ENCODE data around the gene EGFL7. TPM values are rescaled to one million over a fixed set of nuclear protein-coding genes. Genes with fewer than 3 reads are reported as not detected.

The EGFL7 gene
- total RNA-seq, 1 donor from 2014 or later, result 917 TPM

DNA sequence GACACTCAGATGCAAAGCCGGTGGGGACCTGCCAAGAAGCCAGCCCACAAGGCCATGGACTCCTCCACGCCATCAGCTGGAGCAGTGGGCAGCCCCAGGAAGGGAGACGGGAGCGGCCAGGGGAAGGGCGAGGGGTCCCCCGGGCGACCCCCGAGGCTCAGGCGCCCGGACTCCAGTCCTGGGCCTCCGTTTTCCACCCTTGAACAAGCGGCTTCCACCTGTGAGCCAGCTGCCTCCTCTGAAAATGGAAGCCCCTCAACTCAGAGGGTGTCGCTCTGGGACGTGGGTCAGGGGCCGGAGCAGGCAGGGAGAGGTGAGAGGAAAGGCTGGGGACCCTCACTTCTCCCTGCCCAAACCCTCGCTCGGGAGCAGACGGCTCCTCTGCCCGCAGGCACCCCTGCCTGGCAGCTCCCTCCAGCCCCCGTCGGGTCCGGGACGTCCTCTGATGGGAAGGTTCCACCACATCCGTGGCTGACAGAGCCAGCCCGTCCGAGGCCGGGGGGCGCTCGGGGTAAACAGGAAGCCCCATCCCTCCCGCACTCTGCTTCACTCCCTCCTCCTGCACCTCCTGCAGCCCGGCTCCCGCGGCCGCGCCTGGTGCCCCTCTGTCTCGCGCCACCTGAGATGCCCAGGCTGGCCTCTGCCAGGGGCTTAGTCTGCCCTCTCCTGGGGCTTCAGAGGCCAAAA lies 3.7 kb upstream of the EGFL7 start:
- DNase-seq (ENCODE audit: extremely low read depth, low read depth, low spot score), result no peak

DNA sequence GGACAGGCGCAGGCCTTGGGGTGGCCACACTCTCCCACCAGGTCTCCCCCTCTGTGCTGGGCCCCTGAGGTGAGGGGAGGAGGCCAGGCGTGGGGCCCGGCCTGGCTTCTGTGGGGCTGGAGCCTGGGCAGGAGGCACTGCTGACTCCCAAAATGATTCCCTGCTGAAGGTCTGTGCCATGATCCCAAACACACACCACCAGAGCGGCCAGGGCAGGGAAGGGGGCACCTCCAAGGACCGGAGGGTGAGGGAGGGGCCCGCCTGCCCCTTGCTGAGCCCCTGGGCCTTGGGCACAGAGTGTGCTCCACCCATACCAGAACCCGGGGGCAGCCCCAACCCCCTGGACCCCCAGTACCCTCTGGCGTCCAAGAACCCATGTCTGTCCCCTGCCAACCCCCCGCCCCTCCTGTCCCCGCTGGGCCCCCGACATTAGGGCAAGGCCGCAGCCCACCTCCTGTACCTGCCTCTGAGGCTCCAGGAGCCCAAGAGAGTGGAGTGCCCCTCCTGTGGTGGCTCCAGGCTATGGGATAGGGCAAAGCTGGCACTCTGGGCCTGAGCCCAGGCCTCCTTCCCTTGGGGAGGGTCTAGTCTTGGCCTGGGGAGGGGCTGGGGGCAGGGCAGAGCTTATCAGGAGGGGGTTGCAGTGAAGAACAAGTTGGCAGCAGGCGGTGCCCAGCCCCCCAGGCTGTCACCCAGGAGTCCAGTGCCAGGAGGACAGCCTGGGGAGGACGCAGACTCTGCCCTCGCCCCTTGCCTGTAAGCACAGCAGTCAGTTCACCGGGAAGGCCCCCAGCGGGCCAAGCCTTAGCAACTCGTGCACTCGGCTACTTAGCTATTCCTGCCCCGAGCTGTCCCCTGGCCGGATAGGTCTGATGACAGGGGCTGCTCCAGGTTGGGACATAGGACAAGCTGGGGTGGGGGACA lies 2.6 kb upstream of the EGFL7 start:
- no peak for DNase-seq (ENCODE audit: extremely low read depth, low read depth, low spot score)

DNA sequence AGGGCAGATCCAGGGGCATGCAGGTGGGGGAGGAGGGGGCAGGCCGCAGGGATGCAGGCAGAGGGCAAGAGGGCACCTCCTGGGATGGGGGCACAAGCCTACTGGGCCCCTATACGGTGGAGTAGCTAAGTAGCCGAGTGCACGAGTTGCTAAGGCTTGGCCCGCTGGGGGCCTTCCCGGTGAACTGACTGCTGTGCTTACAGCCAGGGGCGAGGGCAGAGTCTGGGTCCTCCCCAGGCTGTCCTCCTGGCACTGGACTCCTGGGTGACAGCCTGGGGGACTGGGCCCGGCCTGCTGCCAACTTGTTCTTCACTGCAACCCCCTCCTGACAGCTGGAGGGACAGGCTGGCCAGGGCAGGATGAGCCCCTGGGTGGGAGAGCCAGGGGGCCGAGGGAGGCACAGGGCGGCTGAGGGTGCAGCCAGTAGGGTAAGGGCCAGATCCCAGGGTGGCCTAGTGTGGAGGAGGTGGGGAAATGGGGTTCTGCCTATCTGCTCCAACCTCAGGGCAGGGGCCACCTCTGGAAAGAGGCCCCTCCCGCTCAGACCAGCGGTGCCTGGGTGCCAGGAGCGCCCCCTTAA lies 1.7 kb upstream of the EGFL7 start:
- no peak for DNase-seq (ENCODE audit: extremely low read depth, low read depth, low spot score)

DNA sequence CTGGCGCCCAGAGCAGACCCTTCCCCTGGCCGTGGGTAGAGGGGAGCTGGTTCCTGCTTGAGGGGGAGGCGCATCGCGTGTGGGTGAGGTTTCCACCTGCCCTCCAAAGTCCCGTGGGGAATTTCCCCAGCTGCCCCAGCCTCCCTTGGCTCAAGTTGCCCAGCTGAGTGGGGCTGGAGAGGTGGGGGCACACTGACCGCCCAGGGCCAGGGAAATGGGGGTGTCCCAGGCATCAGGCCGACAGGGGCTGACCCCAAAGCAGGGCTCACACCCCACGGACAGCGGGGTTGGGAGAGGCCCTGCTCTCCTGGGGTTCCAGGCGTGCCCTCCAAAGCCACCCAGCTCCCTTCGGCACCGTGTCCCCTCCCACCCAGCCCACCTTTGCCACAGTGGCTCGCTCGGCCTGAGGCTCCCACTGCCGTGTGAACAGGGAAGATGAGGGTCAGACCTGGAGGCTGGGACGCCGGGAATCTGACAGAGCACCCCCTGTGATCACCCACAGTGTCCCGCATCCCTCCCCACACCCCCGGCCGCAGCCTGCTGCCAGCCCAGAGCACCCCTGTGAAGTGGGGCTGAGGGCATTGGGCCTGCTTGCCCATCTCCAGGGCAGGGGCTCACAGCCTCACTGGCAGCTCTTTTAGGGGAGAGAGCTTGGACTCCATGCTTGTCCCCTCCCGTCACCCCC lies 933 bp upstream of the EGFL7 start:
- DNase-seq (ENCODE audit: extremely low read depth, low read depth, low spot score), result no peak

DNA sequence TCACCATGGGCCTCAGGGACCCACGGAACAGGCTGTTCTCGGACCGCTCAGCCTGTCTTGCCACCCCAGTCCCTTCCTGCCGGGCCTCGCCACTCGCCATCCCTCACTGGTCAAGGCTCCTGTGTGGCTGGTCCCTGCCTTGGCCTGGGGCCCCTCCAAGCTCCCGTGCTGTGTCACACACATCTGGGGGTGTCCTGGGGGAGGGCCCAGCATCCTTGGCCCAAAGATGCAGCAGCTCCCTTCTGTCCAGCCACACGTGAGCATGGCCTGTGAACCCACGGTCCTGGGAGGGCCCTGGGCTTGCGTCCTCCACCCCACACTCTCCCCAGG lies 425 bp upstream of the EGFL7 start:
- DNase-seq (ENCODE audit: extremely low read depth, low read depth, low spot score), result no peak

DNA sequence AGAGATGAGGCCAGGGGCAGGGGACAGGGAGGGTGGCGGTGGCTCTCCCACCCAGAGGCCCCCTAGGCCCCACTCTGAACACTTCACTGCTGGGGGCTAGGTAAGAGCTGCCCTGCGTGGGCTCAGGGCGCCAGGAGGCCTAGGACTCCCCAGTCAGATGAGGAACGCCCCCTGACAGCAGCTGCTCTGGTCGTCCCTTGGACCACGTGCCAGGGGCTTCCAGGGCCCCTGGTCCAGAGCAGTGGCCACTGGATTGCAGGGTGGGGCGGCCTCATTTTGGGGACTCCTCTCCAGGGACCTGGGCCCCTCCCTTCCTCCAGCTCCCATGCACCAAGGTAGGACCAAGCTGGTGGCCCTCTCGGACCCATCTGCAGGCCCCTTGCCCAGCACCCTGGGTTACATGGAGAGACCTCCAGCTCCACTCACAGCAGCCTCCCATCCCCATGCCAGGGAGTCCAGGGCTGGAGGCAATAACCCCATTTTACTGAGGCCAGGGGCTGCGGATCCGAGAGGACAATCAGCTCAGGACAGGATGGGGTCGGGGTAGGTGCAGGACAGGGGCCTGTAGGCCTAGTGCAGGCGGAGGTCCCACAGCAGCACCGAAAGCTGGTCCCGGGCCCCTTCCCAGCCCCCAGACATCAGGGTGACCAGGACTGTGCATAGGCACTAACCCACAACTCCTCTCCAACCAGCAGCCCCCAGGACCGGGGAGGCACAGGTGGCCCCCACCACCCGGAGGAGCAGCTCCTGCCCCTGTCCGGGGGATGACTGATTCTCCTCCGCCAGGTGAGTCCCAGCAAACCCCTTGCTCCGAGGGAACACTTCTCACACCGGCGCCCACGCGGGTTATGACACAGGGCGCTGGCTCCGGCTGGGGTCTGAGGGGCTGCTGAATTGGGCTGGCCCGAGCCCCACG lies 1.5 kb downstream of the EGFL7 start:
- no peak for DNase-seq (ENCODE audit: extremely low read depth, low read depth, low spot score)

DNA sequence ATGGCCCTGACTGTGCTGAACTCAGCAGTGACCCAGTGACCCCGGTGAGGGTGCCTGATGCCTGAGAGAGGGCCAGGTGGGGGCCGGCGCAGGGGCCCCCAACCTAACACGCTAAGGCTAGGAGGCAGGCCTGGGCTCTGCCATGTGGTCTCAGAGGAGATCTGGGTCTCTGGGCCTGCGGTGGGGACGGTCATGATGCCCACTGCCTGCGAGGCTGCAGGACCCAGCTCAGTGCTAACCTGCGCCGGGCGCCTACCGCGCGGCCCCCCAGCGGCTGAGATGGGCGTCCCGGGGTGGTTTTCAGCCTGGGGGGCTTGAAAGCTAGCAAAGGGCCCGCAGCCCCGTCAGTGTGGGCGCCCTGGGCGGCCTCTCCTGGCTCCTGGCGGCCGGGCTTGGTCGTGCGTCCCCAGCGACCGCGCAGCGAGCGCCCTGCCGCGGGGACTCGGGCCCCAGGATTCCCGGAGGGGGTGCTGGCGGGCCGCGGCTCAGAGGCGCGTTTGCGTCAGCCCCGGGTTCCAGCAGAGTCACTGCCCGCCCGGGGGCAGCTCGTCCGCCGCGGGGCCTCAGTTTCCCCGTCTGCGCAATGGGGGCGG lies 2.5 kb downstream of the EGFL7 start:
- DNase-seq (ENCODE audit: extremely low read depth, low read depth, low spot score), result no peak

DNA sequence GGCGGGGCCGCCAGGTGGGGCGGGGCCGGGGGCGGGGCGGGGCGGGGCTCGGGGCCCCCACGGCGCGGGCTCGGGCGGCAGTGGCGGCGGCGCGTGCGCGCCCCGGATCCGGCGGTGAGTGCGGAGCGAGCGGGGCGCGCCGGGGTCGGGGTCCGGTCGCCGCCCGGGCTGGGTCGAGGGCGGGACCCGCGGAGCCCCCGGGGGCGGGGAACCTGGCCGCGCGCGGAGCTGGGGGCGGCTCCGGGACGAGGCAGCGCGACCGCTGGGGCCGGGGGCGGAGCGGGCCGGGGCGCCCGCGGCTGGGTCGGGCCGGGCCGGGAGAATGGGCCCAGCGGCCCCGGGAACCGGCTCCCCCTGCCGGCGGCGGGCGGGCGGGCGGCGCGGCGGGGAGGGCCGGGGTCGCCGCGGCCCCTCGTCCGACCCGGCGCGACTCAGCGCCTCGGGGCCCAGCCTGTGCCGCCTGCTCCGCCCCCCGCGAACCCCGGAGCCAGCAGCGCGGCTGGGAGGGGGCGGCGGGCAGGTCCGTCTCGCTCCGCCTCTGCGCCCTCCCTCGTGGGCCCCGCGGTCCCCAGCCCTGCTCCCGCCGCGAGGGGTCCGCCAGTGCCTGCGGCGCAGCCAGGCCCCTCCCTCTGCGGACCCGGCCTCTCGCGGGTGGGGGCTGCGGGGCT lies 3.1 kb downstream of the EGFL7 start:
- no peak for DNase-seq (ENCODE audit: extremely low read depth, low read depth, low spot score)

DNA sequence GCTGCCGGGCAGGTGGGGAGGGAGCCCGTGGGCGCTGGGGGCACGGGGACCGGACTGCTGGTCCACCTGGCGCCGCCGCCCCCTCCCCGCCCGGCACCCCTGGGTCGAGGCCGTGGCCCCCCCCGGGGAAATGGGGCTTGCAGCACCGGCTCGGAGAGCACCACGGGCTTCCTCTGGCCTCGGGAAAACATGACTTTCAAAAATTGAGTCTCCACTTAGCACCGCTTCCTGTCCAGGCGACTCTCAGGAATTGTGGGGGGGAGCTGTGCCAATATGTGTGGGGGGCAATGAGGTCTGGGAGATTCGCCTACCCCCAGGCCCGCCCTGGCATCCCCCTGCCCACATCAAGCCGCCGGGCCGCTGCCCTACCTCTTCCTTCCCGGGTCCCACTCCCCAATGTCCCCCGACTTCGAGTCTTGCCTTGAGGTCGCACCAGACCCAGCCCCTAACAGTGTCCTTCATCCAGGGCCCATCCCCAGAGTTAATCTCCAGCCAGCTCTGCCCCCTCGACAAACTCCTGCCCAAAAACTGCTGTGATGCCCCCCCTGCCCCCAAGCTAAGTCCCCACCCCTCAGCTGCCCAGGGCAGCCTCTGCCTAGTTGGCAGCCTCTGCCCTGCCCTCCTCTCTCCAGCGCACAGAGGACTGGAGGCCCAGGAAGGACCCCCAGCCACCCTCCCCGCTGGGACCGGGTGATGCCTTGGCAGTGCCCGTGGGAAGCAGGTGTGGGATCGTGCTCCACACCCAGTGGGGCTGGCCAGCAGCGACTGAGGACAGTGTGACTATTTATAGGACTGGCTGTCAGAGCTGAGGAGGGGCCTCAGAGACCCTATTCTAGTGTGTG lies 3.9 kb downstream of the EGFL7 start:
- DNase-seq (ENCODE audit: extremely low read depth, low read depth, low spot score), result no peak

DNA sequence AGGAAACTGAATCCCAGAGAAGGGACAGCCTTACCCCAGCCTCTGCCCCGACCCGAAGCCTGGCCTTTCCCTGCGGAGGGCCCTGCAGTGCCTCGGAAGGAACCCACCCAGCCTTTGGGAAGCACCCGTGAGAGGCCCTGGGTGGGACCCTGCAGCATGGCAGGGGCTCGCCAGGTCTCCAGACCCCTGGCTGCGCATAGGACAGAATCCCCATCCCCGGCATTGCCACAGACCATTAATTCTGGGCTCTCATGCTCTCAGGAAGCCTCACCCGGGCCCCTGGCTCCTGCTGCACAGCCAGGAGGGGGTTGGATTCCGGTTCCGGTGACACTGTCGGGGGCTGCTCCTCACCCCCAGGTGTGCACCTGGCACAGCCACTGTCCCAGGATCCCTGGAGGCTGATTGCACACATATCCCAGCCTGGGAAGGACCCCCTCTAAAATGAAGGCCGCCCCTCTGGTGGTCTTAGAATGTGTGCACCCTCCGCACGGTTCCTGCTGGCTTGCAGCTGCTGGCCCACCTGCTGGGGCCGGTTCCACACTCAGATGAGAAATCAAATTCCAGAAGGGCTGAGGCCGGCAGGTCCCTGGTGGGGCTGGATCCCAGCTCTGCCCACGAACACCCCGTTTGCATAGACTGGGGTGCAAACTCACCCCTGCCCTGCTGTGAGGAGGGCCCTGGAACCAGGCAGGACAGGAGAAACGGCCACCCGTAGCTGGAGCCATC lies 4.7 kb downstream of the EGFL7 start:
- DNase-seq (ENCODE audit: extremely low read depth, low read depth, low spot score), result no peak

DNA sequence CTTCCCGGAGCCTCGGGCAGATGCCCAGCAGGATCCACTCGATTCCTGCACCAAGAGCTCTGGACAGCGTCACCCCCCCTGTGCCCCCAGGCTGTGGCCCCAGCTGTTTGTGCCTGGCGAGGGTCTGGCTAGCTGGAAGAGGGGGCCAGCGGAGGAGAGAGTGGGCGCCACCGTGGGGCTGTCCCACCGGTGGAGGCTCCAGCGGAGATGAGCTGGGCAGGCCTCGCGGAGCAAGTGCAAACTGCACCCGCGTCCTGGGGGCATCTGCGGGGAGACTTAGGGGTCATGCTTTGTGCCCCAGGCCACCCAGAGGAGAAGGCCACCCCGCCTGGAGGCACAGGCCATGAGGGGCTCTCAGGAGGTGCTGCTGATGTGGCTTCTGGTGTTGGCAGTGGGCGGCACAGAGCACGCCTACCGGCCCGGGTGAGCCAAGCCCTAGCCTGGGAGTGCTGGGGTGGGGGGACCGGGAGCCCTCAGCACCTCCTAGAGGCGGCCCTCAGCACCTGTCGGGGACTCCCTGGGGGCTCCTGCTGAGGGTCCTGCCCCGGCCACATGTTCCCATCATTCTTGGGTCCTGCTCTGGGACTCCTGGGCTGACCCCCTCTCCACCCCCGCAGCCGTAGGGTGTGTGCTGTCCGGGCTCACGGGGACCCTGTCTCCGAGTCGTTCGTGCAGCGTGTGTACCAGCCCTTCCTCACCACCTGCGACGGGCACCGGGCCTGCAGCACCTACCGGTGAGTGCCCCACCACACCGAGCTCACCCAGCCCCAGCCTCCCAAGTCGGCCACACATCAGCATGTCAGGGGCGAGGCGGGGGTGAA lies 5.4 kb downstream of the EGFL7 start:
- DNase-seq (ENCODE audit: extremely low read depth, low read depth, low spot score), result no peak

DNA sequence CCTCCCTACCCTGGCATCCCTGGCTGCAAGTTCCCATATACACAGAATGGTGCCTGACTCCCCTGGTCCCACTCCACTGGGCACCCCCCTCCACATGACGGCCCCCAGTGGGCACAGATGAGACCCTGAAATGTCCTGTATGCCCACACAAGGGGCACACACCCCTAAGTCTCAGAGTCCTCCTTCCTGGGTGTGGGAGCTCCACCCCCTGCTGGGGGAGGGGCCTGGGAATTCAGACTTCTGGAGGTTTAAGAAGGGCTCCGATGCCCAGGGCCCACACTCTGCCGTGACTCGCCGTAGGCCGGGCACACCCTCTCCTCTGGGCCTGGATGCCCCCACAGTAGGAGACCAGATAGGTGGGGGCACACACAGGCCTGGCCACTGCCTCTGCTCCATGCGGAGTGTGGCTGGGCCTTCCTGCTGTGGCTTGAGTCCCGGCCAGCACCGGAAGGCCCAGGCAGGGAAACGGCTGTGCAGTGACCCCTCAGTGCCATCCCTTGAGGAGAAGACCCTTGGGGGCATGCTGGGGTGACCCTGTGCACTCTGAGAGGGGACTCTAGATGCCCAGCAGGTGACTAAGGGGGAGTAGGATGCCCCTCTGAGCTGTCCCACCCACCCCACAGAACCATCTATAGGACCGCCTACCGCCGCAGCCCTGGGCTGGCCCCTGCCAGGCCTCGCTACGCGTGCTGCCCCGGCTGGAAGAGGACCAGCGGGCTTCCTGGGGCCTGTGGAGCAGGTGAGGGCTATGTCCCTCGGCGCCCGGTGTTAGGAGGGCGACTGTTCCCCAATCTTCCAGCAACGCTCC lies 6.5 kb downstream of the EGFL7 start:
- DNase-seq (ENCODE audit: extremely low read depth, low read depth, low spot score), result no peak

DNA sequence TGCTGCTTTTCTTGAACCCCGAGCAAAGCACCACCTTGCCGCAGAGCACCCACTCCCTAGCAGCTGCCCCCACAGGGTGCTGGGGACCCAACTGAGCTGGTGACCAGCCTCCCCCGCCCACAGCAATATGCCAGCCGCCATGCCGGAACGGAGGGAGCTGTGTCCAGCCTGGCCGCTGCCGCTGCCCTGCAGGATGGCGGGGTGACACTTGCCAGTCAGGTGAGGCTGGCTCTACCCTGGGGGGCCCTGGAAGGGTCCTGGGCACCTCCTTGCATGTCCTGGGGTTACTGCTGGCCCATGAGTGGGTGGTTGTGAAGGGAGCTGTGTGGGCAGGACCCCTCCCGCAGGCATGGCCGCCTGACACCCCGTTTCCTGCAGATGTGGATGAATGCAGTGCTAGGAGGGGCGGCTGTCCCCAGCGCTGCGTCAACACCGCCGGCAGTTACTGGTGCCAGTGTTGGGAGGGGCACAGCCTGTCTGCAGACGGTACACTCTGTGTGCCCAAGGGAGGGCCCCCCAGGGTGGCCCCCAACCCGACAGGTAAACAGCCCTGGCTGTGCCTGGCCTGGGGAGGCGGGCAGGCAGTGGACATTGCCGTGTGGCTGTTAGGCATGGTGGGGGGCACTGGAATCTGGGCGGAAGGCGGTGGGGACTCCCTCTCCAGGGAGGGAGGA lies 7.2 kb downstream of the EGFL7 start:
- DNase-seq (ENCODE audit: extremely low read depth, low read depth, low spot score), result no peak

DNA sequence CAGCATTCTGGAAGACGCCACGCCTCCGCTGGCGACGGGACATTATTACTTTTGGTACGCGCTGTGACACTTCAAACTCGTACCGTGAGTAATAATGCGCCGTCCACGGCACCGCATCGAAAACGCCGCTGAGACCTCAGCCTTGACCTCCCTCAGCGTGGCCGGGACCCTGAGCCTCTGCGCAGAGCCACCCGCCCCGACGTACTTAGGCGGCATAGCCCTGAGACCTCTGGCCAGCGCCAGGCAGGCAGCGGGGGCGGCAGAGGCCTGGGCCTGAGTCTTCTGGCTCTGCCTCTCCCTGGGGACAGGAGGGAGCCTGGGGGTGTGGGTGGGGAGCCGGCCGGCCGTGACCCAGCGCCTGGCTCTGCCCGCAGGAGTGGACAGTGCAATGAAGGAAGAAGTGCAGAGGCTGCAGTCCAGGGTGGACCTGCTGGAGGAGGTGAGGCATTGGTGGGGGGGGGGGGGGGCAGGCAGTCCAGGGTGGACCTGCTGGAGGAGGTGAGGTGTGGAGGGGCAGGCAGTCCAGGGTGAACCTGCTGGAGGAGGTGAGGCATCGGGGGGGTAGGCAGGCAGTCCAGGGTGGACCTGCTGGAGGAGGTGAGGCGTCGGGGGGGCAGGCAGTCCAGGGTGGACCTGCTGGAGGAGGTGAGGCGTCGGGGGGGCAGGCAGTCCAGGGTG lies 8.0 kb downstream of the EGFL7 start:
- no peak for DNase-seq (ENCODE audit: extremely low read depth, low read depth, low spot score)

DNA sequence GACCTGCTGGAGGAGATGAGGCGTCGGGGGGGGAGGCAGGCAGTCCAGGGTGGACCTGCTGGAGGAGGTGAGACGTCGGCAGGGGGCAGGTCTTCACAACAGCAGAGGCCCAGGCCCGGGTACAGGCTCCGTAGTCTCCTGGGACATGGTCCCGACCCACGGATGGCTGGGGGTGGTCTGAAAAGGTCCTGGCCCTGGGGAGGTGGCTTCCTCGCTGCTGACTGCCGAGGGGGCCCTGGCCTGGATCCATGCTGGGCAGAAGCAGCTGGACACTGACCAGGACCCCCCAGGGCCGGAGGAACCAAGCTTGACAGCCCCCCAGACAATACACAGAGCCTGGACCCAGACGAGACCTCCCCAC lies 8.5 kb downstream of the EGFL7 start:
- no peak for DNase-seq (ENCODE audit: extremely low read depth, low read depth, low spot score)

All from glomerular endothelial cell (primary cell).